ENCODE measurements around the gene NONO.

DNA sequence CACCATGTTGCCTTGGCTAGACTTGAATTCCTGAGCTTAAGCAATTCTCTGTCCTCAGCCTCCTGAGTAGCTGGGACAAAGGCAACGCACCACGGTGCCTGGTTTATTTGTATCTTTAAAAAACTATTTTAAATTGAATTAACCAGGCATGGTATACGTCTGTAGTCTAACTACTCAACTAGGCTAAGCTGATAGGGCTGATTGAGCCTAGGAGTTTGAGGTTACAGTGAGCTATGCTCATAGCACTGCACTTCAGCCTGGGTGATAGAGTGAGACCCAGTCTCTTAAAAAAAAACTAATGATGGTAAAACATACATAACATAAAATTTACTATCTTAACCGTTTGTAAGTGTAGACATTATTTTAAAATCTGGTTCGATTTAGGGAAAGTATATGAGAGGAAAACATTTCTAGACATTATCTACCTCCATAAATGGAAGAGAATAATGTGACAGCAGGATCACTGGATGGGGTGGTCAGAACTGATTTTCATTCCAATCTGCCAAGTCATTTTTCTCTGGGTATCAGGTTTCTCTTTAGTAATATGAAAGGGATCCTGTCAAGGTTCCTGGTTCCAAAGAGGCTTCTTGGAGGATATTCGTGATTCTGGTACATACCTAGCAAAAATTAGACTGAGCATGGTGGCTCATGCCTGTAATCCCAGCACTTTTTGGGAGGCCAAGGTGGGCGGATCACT, 9.4 kb downstream of the NONO start:
- no peak for TF ChIP-seq EP300 (IDR thresholded peaks at IDR 0.05; ENCODE audit: low read depth)
- TF ChIP-seq, protein P1, sequence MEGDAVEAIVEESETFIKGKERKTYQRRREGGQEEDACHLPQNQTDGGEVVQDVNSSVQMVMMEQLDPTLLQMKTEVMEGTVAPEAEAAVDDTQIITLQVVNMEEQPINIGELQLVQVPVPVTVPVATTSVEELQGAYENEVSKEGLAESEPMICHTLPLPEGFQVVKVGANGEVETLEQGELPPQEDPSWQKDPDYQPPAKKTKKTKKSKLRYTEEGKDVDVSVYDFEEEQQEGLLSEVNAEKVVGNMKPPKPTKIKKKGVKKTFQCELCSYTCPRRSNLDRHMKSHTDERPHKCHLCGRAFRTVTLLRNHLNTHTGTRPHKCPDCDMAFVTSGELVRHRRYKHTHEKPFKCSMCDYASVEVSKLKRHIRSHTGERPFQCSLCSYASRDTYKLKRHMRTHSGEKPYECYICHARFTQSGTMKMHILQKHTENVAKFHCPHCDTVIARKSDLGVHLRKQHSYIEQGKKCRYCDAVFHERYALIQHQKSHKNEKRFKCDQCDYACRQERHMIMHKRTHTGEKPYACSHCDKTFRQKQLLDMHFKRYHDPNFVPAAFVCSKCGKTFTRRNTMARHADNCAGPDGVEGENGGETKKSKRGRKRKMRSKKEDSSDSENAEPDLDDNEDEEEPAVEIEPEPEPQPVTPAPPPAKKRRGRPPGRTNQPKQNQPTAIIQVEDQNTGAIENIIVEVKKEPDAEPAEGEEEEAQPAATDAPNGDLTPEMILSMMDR (IDR thresholded peaks at IDR 0.05) = no peak
- no peak for TF ChIP-seq POLR2AphosphoS5 (IDR thresholded peaks at IDR 0.05)
- no peak for TF ChIP-seq POLR2A (IDR thresholded peaks at IDR 0.05)

All from transverse colon (tissue), 4 donors.